Esophagus squamous epithelium (tissue), 4 donors: ENCODE measurements around the gene RANBP3.

Experiments used
- POLR2A ChIP-seq, 4 donors: fragments of 450-650 bp; IDR thresholded peaks; one replicate each; pipeline ENCODE4 v1.6.1; 2017; ENCODE audit warnings: antibody characterized with exemption in 4 of 4, mild to moderate bottlenecking in 4 of 4, moderate library complexity in 3 of 4
- TF ChIP-seq, protein P1 (sequence below), 6 experiments: fragments of 450-650 bp in 4 of 6; fragments of 200-600 bp in 2 of 6; sonication (generic) in 2 of 6; IDR thresholded peaks; one replicate each; pipeline ENCODE4 v1.5.1; 2016 to 2019; ENCODE audit warnings: antibody characterized with exemption in 6 of 6, mild to moderate bottlenecking in 4 of 6, moderate library complexity in 4 of 6

DNA sequence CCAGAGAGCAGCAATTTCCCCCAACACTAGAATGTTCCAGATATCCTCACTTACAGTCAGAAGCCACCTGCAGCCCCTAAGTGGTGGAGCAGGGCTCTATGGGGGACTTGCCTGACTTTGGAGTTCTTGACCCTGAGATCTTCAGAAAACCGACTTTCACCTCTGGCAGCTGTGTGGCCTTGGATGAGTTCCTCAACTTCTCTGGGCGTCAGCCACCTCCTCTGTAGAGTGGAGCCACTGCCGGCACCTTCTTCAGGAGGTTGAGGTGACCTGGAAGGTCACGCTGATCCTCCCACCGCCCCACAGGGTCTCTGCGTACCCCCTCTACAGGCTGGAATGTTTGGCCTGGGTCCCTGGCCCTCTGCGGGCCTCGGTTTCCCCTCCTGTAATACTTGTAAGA is 100.5 kb downstream of the RANBP3 start:
- TF ChIP-seq, protein P1, sequence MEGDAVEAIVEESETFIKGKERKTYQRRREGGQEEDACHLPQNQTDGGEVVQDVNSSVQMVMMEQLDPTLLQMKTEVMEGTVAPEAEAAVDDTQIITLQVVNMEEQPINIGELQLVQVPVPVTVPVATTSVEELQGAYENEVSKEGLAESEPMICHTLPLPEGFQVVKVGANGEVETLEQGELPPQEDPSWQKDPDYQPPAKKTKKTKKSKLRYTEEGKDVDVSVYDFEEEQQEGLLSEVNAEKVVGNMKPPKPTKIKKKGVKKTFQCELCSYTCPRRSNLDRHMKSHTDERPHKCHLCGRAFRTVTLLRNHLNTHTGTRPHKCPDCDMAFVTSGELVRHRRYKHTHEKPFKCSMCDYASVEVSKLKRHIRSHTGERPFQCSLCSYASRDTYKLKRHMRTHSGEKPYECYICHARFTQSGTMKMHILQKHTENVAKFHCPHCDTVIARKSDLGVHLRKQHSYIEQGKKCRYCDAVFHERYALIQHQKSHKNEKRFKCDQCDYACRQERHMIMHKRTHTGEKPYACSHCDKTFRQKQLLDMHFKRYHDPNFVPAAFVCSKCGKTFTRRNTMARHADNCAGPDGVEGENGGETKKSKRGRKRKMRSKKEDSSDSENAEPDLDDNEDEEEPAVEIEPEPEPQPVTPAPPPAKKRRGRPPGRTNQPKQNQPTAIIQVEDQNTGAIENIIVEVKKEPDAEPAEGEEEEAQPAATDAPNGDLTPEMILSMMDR (IDR thresholded peaks at IDR 0.05) = no peak
- TF ChIP-seq POLR2A (IDR thresholded peaks at IDR 0.05) = no peak
